Adipose tissue (tissue), 3 donors: ENCODE data around the gene ACTMAP. TPM values are rescaled to one million over a fixed set of nuclear protein-coding genes. Genes with fewer than 3 reads are reported as not detected.

Source experiments
- H3K27ac ChIP-seq: one replicate; pipeline ENCODE4 v1.5.1; 2013; ENCODE audit warnings: low read depth, low read length
- WGBS, 3 donors: extraction: QIAGEN DNeasy Blood & Tissue Kit; methylation state at CpG; one replicate each; pipeline ENCODE4 v1.1.7; 2013; 5-methylcytosine and 5-hydroxymethylcytosine counted together
- polyA plus RNA-seq, 3 donors: library from polyadenylated mRNA; stranded (reverse); fragments of 200-250 nt; gene quantifications; one replicate each; pipeline ENCODE4 v1.2.3, GENCODE V29; 2013
- donor health status: healthy with polysubstance abuse.
- donor health status: Bipolar disorder and iron deficiency.
- donor health status: healthy.

Gene ACTMAP
- polyA plus RNA-seq, 3 donors: 3.5 to 7.1 (median 5.1) TPM

DNA sequence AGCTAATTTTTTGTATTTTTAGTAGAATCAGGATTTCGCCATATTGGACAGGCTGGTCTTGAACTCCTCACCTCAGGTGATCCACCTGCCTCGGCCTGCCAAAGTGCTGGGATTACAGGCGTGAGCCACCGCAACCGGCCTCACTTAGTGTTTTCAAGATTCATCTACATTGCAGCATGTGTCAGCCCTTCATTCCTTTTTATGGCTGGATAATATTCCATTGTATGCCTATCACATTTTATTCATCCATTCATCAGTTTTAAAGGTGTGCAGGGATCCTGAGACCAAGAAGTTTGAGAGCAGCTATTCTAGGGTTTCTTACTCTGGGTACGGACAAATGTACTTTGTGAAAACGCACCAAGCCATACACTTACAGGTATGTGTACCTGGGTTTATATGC, 42.7 kb downstream of the ACTMAP start:
- no peak overlapping the region for H3K27ac ChIP-seq
- 96 to 97% (median 97%) methylated on average over 7 of the region's 7 CpGs for WGBS, 3 donors

DNA sequence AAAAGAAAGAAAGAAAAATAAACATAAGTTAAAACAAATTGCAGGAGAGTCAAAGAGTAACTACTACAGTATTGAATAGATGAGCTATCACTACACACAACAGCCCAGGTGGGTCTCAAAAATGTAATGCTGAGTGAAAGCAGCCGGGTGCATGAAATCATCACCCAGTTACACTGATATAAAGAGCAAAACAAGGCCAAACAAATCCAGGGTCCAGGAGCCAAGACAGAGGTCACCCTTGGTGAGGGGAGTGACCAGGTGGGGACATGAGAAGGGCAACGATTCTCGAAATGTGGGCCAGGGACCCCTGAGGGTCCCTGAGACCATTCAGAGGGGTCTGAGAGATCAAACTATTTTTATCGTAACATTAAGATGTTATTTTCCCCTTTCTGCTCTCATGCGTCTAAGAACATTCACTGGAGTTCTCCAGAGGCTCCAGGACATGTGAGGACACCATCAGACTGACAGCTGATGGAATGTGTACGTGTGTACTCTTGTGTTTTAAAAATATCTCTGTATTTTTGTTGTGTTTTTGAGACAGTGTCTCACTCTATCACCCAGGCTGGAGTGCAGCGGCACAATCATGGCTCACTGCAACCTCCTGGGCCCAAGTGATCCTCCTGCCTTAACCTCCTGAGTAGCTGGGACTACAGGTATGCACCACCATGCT, 44.2 kb downstream of the ACTMAP start:
- H3K27ac ChIP-seq: no peak overlapping the region
- 79 to 90% (median 87%) methylated on average over 7 of the region's 7 CpGs for WGBS, 3 donors

DNA sequence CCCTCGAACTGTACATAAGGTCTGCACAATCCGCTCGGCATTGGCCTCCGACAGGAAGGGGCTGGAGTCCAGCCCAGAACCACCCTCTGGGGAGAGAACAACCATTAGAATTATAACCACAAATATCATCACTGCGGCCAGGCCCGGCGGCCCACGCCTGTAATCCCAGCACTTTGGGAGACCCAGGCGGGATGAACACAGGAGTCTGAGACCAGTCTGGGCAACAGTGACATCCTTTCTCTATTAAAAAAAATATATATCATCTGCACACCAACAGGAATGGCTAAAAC, 45.0 kb downstream of the ACTMAP start:
- no peak overlapping the region for H3K27ac ChIP-seq
- 61 to 86% (median 62%) methylated on average over 9 of the region's 9 CpGs for WGBS, 3 donors

DNA sequence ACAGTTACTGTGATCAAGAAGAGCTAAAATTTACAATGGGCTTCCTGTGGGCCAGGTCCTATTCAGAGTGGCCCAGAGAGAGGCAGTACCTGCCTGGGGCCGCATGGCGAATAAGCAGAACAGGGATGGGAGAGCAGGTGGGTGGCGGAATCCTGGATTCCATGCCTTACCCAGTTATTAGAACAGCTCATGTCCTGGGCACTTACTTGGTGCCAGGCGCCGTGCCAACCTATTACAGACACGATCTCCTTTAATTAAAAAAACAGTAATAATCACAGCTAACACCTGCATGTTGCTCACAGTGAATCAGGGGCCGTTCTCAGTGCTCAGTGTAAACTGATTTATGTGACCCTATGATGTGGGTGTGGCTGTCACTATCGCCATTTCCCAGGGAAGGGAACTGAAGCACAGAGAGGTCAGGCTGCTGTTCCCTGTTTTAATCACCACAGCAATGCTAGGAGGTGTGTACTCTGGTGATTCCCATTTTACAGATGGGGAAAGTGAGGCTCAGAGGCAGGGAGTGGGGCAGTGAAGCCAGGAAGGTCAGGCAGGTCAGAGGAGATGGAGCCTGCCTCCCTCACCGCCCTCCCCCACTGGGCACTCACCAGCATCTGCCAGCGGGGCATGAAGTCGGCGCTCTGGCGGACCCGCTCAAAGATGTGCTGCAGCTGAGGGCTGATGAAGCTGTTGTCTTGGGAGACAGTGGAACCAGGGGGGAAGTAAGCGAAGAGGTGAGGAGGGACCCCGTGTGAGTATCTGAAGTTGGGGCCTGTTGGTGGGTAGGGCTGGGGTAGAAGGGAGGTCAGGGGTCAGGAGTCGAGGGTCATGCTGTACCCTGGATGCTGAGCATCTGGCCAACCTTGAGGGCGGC, 45.6 kb downstream of the ACTMAP start:
- no peak overlapping the region for H3K27ac ChIP-seq
- 85 to 89% (median 86%) methylated on average over 18 of the region's 18 CpGs for WGBS, 3 donors

DNA sequence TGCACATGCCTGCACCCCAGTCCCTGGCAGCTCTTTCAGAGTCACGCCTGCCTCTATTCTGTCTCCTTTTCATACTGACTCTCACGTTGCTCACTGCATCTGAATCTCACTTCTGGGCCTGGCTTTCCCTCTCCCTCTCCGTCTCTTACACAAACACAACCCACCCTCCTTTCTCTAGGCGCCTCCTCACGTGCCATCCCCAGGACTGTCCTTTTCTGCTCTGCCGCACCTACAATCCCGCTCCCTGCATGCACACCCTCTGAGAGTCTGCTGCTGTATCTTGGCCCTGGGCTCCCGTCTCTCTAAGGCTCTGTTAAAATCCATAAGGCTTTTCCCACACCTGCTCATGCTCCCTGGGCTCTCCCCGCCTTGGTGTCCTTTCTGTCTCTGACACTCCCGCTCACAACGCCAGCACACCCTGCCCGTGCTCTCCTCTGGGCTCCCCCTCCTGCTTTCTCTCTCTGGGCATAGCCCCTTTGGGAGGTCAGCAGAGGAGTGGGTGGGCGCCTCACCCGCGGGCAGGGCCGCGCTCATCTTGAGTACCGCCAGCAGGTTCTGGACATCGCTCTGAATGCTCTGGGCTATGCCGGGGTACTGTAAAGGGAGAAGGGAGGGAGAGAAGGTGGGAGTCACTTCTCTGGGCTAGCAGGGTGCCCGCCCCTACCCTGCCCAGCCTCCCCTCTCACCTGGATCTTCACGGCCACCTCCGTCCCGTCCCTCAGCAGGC, 47.1 kb downstream of the ACTMAP start:
- no peak overlapping the region for H3K27ac ChIP-seq
- 88 to 96% (median 92%) methylated on average over 22 to 24 of the region's 24 CpGs for WGBS, 3 donors

DNA sequence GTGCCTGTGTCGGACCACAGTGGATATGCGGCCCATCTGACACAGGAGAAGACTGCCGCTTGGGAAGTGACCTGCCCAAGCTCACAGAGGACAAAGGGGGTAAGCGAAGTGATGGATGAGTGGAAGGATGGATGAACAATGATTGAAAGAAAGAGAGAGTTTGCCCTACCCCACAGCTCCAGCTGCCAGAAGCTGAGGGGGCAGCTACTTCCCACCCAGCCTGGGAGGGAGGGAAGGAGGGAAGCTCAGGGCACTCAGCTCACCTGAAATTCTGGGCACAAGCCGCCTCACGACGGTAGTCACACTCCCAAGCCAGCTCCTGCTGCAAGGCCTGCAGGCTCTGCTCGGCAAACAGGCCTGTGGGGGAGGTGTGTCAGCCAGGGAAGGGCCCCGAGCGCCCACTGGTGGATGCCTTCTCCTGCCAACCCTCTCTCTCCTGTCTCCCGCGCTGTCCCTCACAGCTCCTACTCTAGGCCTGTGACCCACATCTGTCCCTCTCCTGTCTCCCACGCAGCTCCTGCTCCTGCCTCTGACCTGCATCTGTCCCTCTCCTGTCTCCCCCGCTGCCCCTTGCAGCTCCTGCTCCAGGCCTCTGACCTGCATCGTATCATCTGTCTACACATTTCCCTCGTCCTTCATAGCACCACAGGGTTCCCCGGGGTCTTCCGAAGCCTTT, 47.8 kb downstream of the ACTMAP start:
- H3K27ac ChIP-seq: no peak overlapping the region
- WGBS, 3 donors: 72 to 82% (median 80%) methylated on average over 14 to 18 of the region's 18 CpGs

DNA sequence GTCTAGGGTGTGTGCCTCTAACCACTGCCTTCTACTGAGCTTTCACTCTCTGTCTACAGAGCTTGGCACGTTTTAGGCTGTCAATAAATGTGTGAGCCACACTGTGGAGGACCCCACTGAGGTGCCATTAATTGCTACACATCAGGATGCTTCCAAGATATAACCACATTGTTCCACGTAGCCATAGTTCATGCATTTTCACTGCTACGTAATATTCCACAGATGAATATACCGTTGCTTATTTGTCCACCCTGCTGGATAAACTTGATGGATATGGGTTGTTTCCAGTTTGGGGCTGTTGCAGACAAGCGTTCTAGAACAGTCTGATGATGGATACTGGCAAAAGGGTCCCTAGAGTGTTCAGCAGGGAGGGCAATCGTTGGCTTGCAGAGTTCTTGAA, 48.5 kb downstream of the ACTMAP start:
- no peak overlapping the region for H3K27ac ChIP-seq
- WGBS, 3 donors: 95 to 97% (median 96%) methylated on average over 6 of the region's 6 CpGs

DNA sequence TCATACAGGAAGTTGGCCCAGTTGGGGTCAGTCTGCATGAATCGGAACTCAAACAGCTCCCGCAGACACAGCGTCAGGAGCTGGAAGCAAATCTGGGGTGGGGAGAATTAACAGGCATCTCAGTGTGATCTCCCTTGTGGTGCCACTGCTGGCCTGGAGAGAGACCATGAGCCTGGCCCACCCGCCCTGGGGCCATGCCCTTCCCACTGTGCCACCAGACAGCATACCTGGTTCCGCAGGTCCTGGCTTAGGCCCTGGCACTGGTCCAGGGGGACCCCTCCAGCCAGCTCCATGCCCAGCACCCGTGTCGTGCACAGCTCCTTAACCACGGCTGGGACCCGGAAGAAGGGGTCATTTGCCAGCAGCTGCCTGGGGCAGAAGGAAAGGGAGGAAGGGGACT, 50.2 kb downstream of the ACTMAP start:
- WGBS, 3 donors: 94 to 97% (median 95%) methylated on average over 7 to 9 of the region's 9 CpGs
- H3K27ac ChIP-seq: no peak overlapping the region

DNA sequence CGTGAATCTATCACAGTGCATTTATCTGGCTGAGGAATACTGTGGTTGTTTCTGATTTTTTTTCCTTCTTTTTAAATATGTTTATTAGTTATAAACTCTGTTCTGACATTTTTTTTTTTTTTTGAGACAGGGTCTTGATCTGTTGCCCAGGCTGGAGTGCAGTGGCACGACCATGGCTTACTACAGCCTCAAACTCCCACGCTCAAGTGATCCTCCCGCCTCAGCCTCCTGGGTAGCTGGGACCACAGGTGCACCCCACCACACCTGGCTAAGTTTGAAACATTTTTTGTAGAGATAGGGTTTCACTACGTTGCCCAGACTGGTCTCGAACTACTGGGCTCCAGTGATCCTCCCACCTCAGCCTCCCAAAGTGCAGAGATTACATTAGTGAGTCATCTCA, 53.3 kb downstream of the ACTMAP start:
- 96 to 98% (median 97%) methylated on average over 6 of the region's 6 CpGs for WGBS, 3 donors
- no peak overlapping the region for H3K27ac ChIP-seq

DNA sequence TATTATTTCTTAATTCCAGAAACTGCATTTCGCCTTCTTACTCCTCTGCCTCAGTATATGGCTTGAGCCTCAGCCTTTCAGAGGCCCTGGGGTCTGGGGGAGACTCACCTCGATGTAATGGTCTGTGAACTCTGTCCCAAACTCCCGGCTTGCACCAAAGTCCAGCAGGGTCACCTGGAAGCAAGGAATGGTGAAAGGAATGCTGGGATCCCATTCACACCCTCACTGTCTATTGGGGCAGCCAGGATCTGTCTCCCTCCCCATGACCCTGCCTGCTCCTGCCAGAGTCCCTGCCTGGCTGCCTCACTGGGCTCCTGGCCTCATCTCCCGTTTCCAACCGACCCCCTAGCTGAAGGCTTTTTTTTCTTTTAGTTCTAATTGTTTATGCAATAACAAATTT, 54.4 kb downstream of the ACTMAP start:
- WGBS, 3 donors: 93 to 95% (median 95%) methylated on average over 5 of the region's 5 CpGs
- H3K27ac ChIP-seq: no peak overlapping the region

DNA sequence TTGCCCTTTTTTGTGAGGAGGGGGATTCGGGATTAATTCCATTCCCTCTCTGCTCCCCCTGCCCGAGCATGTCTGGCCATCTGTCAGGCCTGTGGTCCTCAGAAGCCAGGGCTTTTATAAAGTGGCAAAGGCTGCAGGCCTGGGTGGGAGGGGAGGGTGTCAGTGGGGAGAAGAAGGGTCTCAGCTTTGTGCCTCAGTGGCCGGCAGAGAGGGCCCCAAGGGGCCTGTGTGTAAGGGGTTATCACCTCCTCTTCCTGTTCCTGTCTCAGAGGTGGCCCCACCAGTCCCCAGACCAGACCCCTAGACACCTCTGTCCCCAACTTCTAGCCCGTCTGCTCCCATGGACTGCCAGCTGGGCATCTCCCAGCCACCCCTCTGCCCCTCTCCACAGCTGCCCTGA, 56.4 kb downstream of the ACTMAP start:
- WGBS, 3 donors: 86 to 88% (median 86%) methylated on average over 4 of the region's 4 CpGs
- H3K27ac ChIP-seq: no peak overlapping the region

DNA sequence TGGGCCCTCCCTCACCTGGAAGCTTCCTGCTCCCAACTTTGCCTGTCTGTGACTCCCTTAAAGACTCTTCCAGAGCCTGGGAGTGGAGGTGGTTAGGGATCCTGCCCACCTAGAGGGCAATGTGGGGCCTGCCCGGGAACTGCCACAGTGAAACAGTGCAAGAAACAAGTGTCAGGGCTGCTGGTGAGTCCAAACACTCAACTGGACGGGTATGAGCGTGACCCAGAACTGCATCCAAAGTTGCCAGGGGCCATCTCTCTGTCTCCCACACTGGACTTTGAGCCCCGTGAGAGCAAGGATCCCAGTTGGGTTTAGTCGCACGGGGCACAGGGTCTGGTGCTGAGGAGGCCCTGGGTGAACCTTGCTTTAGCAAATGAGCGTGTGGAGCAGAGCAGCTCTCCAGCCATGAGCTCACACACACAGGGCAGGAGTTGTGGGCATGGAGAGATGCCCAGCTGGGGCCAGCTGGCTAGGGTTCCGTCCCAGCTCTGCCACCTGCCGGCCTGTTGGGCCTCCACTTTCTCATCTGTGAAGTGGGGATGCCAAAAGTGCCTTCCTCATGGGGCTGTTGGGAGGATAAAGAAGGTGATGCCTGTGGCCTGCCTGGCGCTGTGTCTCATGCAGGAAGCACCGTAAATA, 57.0 kb downstream of the ACTMAP start:
- 83 to 96% (median 94%) methylated on average over 11 of the region's 11 CpGs for WGBS, 3 donors
- no peak overlapping the region for H3K27ac ChIP-seq

DNA sequence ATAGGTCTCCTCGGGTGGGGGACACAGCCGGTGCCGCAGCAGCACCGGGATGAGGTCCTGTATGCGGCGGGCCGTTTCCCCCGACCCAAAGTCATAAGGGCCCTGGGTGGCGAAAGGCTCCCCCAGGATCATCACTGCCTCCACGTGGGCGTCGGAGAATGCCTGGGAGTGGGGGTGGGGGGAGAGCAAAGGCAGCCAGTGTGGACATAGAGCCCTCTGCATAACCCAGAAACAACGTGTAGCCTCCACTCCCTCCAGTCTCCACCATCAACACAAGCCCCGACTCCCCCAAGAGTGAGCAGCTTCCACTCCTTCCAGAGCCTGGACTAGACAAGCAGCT, 58.1 kb downstream of the ACTMAP start:
- 87 to 91% (median 90%) methylated on average over 11 to 14 of the region's 14 CpGs for WGBS, 3 donors
- no peak overlapping the region for H3K27ac ChIP-seq

DNA sequence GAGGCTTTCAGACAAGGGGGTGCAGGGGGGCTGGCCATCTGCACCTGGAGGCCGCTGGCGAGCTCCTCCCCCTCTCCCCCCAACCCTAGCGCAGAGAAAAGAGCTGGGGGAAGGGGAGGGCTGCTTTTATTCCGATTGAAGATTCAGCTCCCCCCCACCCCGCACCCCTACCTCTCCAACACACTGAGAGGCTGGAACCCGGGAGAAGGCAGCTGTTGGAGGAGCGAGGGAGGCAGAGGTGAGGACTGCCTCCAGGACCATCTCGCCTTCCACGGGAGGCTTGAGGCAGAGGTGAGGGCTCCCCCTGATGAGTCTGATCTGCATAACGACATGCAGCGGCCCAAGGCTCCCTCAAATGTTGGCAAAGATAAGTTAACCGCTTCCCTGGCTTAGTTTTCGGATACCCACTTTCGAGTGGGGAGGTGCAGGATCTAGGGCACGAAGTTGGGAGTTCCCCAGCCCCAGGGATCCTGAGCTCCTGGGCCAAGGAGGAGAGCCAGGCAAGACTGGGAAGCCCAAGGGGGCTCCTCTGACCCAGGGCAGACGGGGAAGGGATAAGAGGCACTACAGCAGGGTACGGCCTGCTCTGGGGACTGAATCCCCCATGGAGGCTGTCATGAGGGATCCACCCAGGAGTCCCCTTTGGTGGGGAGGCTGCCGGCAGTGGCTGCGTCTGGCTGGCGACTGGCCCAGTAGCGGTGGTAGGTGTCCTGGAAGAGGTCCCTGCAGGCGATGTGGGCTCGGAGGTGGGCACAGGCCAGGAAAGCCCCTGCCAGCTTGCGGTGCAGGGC, 58.7 kb downstream of the ACTMAP start:
- H3K27ac ChIP-seq: peak overlapping the region; percentile 40
- 71 to 72% (median 72%) methylated on average over 23 of the region's 24 CpGs for WGBS, 3 donors
